ENCODE results near the gene ZNHIT2.

The ZNHIT2 gene

GRCh38 chr11:65071907-65072630 lies 45.4 kb downstream of the ZNHIT2 start:
- no peak for DNase-seq (ENCODE audit: low read depth)

DNA sequence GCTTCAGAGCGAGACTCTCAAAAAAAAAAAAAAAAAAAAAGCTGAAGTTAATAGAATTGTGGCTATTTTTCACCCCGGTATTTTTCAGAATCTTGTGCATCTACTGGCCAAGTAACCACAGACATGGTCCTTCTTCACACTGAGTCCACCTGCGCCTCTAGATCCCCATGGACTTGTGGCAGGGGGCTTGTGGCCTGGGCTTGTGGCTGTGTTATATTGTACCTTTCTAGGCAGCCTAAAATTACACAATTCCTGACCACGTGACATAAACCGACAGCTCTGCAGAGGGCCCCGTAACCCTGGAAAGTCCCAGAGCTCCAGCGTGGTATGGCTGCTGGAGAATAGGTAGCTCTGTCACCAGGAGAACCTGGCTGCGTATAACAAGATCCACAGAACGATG lies 48.3 kb downstream of the ZNHIT2 start:
- no peak for DNase-seq (ENCODE audit: low read depth)

DNA sequence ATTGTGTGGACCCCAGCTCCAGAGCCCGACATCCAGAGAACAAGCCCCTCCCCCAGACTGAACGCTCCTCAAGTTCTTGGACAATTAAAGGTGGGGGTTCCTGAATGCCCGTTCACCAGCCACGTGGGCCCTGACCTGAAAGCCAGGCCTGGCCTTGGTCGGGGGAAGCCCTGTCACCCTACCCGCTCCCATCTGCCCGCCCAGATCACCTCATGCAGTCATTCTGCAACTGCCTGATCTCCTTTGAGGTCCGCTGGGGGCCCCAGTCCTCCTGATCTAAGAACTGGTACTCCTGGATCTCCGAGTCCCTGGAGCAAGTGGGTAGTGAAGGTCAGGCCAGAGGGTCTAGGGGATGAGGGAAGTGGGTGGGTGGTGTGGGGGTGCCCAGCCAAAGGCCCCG lies 50.1 kb downstream of the ZNHIT2 start:
- DNase-seq (ENCODE audit: low read depth), result no peak

- DNase-seq (ENCODE audit: low read depth), result no peak
Observed at GRCh38 chr11:65066805-65067291, 50.7 kb downstream of the ZNHIT2 start.

Data from EH (cell line).